GM04503 (cell line): Measurements from ENCODE around the gene PDE11A.
"Not testable (repeated sequence)": the region's sequence is repeated elsewhere in the genome, so short reads cannot be mapped to it uniquely, and the experiment has no call there.

Experiments
- DNase-seq: peaks from one replicate; pipeline ENCODE4 v3.0.0-alpha.2; 2012; ENCODE audit warnings: low read depth

Gene PDE11A

GRCh38 chr2:177816766-177817165 lies 255.8 kb downstream of the PDE11A start:
- no peak for DNase-seq

GRCh38 chr2:177812713-177813396 lies 259.7 kb downstream of the PDE11A start:
- no peak for DNase-seq

GRCh38 chr2:177810906-177811305 lies 261.7 kb downstream of the PDE11A start:
- DNase-seq, result no peak

GRCh38 chr2:177808984-177809809 lies 263.4 kb downstream of the PDE11A start:
- DNase-seq, result peak; percentile 40

- peak; percentile 85 for DNase-seq
These were observed 266.6 kb downstream of the PDE11A start for GRCh38 chr2:177806025-177806424.

GRCh38 chr2:177799531-177799930 lies 273.0 kb downstream of the PDE11A start:
- DNase-seq, result no peak

- DNase-seq, result no peak
These were observed 274.8 kb downstream of the PDE11A start for GRCh38 chr2:177797808-177798207.

GRCh38 chr2:177796654-177797415 lies 275.7 kb downstream of the PDE11A start:
- no peak for DNase-seq

- no peak for DNase-seq
These were observed 276.6 kb downstream of the PDE11A start for GRCh38 chr2:177796011-177796410.

- not testable (repeated sequence) for DNase-seq
These were observed 287.4 kb downstream of the PDE11A start for GRCh38 chr2:177785143-177785542.

- DNase-seq, result no peak
These were observed 287.9 kb downstream of the PDE11A start for GRCh38 chr2:177784745-177785067.

- peak; percentile 68 for DNase-seq
These were observed 288.5 kb downstream of the PDE11A start for GRCh38 chr2:177783835-177784744.

GRCh38 chr2:177783091-177783490 lies 289.5 kb downstream of the PDE11A start:
- no peak for DNase-seq

GRCh38 chr2:177782613-177783012 lies 290.0 kb downstream of the PDE11A start:
- no peak for DNase-seq

- DNase-seq, result no peak
These were observed 294.1 kb downstream of the PDE11A start for GRCh38 chr2:177778472-177778871.

- no peak for DNase-seq
These were observed 300.0 kb downstream of the PDE11A start for GRCh38 chr2:177772529-177772928.

- DNase-seq, result no peak
These were observed 301.4 kb downstream of the PDE11A start for GRCh38 chr2:177771191-177771590.

- no peak for DNase-seq
These were observed 304.8 kb downstream of the PDE11A start for GRCh38 chr2:177767768-177768167.

- DNase-seq, result no peak
These were observed 306.9 kb downstream of the PDE11A start for GRCh38 chr2:177765698-177766097.

- DNase-seq, result no peak
These were observed 308.9 kb downstream of the PDE11A start for GRCh38 chr2:177763531-177764265.

- DNase-seq, result no peak
These were observed 313.1 kb downstream of the PDE11A start for GRCh38 chr2:177759443-177759842.
